Heart right ventricle (tissue), 16 donors: ENCODE data around the gene OR12D1. TPM values are rescaled to one million over a fixed set of nuclear protein-coding genes. Genes with fewer than 3 reads are reported as not detected.

ENCODE experiments used
- ATAC-seq, 8 donors: fragments of 200-7000 bp; cut with Tn5 transposase; one replicate each; pipeline ENCODE4 v1.9.1; 2020; ENCODE audit warnings: mild to moderate bottlenecking in 8 of 8, moderate library complexity in 8 of 8, moderate number of reproducible peaks in 1 of 8
- DNase-seq, 2 donors: peaks; one replicate each; pipeline ENCODE4 v3.0.0-alpha.2; 2020
- H3K27ac ChIP-seq, 10 donors: fragments of 200-600 bp; sonication (generic) in 2 of 10; one replicate each; pipeline versions ENCODE4 v1.5.0 to v1.8.0; 2020 to 2022; ENCODE audit warnings: mild to moderate bottlenecking in 3 of 10
- H3K27me3 ChIP-seq, 7 donors: fragments of 200-600 bp; one replicate each; pipeline ENCODE4 v1.8.0; 2021 to 2022; ENCODE audit warnings: mild to moderate bottlenecking in 2 of 7
- H3K36me3 ChIP-seq, 9 donors: fragments of 200-600 bp; sonication (generic) in 1 of 9; one replicate each; pipeline versions ENCODE4 v1.5.0 to v1.8.0; 2020 to 2022; ENCODE audit warnings: mild to moderate bottlenecking in 2 of 9
- H3K4me1 ChIP-seq, 9 donors: fragments of 200-600 bp; sonication (generic) in 1 of 9; one replicate each; pipeline versions ENCODE4 v1.5.0 to v1.8.0; 2020 to 2022; ENCODE audit warnings: mild to moderate bottlenecking in 4 of 9
- H3K4me3 ChIP-seq, 10 donors: fragments of 200-600 bp; sonication (generic) in 2 of 10; one replicate each; pipeline versions ENCODE4 v1.5.0 to v1.8.0; 2020 to 2022; ENCODE audit warnings: mild to moderate bottlenecking in 7 of 10, moderate library complexity in 2 of 10
- H3K9me3 ChIP-seq, 11 donors: fragments of 200-600 bp in 10 of 11; sonication (generic) in 2 of 11; one replicate each; pipeline versions ENCODE4 v1.5.0 to v1.8.0; 2013 to 2022; ENCODE audit warnings: mild to moderate bottlenecking in 2 of 11, control low read depth in 1 of 11, moderate library complexity in 1 of 11
- WGBS, 2 donors: extraction: QIAGEN DNeasy Blood & Tissue Kit; methylation state at CpG; one replicate each; pipeline ENCODE4 v1.1.7; 2013; ENCODE audit warnings: inconsistent platforms in 1 of 2; 5-methylcytosine and 5-hydroxymethylcytosine counted together
- intact Hi-C, 10 donors: fragments of 100-400 bp; cut with DNase I; formaldehyde crosslinking; loops; one replicate each; pipeline versions ENCODE4 v1.11.1 to v1.14.2; 2022
- long read RNA-seq, 3 donors: library from polyadenylated mRNA; unstranded; transcript quantifications; one replicate each; pipeline ENCODE4 v2.0.0, GENCODE V29; 2020 to 2021
- polyA plus RNA-seq, 2 donors: library from polyadenylated mRNA; stranded (reverse); fragments of 200-250 nt; gene quantifications; one replicate each; pipeline ENCODE4 v1.2.3, GENCODE V29; 2013
- total RNA-seq, 10 donors: library from RNA; stranded (reverse); fragmentation: NEBNext Ultra II Directional in 3 of 10; extraction: Animal tissue kit (Norgen Biotek cat#: 25700) in 3 of 10; gene quantifications; one replicate each; pipeline versions ENCODE4 v1.2.1 to v1.2.4, GENCODE V29; 2021 to 2023
- TF ChIP-seq, protein P1 (sequence below), 9 donors: fragments of 200-600 bp; sonication (generic) in 2 of 9; IDR thresholded peaks; one replicate each; pipeline versions ENCODE4 v1.5.0 to v1.8.0; 2021 to 2022; ENCODE audit warnings: antibody characterized with exemption in 9 of 9, mild to moderate bottlenecking in 5 of 9, moderate library complexity in 1 of 9
- donor health status: Arrhythmogenic right ventricular cardiomyopathy.
- donor health status: ischemic (EF 13 %, LVEDD 7.1; RV severe dilation, severe dysfunction).
- donor health status: healthy with polysubstance abuse.
- donor health status: DM: no; HTN: yes; CAD: no.
- donor health status: DM: no; HTN: no; CAD: no.
- donor health status: ischemic (EF 25% LVEDD 6.9; RV normal size, moderate dysfunction).
- donor health status: ischemic (EF 25% LVEDD 5.7; RV mildly dilated, moderate dysfunction).
- donor health status: healthy.
- donor health status: DM: yes; HTN: yes; CAD: no.
- donor health status: Ischemic cardiomyopathy.
- donor health status: ischemic (EF 35%, LVEDD 5.7; RV mildly dilated, moderate dysfunction).
- donor health status: nonischemic (EF 11% LVEDD 7.7; RV severe dilation, severe dysfunction).
- donor health status: DM: yes; HTN: yes; CAD: no.
- donor health status: PGD.
- donor health status: ischemic (EF 29% LVEDD 5.4; RV normal size, mild dysfunction).
- donor health status: nonischemic (EF 23%, LVEDD 6.1; RV moderate dilation, normal function).

Gene OR12D1
- total RNA-seq (not detected), polyA plus RNA-seq (not detected)
- long read RNA-seq, donor 1: 0 reads
- long read RNA-seq, donor 2: 0 reads
- long read RNA-seq, donor 3: 0 reads

DNA sequence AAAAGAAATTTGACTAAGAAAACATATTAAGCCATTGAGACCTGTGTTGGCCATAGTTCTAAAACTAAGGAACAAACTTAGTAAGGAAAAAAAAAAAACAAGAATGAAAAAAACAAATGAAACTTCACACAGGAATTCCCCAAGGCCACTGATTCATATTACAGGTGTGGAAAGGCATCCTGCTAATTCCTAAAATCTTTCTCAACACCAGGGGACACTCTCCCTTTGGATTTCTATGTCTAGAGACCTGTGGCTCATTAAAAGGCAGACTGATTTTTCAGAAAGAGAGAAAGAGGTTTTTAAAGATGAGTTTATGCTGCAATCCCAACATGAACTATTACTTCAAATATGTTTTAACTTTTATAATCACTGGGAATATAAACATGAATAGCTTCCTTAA lies at the start of gene OR12D1:
OR12D1 (plus strand) TSS at position 341 of the 400 bp plus-strand sequence.
- no peaks in the 10 kb centered on the region for H3K27me3 ChIP-seq
- H3K27ac ChIP-seq: no peak within 1 kb of the TSS
- no peaks in the 10 kb centered on the region for H3K4me1 ChIP-seq
- H3K36me3 ChIP-seq: no peaks in the 10 kb centered on the region
- ATAC-seq (no peak), DNase-seq (no peak)
- H3K4me3 ChIP-seq: no peak within 1 kb of the TSS
- intact Hi-C loops: no loop called here
- TF ChIP-seq, protein P1, sequence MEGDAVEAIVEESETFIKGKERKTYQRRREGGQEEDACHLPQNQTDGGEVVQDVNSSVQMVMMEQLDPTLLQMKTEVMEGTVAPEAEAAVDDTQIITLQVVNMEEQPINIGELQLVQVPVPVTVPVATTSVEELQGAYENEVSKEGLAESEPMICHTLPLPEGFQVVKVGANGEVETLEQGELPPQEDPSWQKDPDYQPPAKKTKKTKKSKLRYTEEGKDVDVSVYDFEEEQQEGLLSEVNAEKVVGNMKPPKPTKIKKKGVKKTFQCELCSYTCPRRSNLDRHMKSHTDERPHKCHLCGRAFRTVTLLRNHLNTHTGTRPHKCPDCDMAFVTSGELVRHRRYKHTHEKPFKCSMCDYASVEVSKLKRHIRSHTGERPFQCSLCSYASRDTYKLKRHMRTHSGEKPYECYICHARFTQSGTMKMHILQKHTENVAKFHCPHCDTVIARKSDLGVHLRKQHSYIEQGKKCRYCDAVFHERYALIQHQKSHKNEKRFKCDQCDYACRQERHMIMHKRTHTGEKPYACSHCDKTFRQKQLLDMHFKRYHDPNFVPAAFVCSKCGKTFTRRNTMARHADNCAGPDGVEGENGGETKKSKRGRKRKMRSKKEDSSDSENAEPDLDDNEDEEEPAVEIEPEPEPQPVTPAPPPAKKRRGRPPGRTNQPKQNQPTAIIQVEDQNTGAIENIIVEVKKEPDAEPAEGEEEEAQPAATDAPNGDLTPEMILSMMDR (IDR thresholded peaks at IDR 0.05): no peak
- peaks cover 0 to 16% (median 0%) of the 10 kb centered on the region in 11 donors for H3K9me3 ChIP-seq

DNA sequence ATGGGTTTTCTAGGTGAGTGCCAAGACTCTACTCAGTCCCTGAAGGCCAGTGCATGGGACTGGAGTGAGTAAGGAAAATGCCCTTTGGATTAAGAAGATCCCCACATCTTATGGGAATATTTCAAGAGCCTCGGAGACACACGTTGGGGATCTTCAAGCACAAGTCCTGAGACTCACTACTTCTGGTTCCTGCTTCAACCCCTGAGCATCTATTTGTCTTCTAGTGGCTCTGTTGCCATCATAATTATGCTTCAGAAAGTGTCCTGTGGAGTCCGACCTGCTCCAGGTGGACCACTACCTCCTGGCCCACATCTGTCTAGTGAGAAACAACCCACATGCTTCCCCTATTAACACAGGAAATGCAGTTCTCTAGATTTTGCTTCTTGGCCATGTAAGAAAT lies 46.0 kb upstream of the OR12D1 start, which contains the start of gene OR5V1:
OR5V1 (minus strand) TSS at position 101 of the 400 bp plus-strand sequence. CDS start 12,670 bp downstream, outside the sequence.
- H3K4me3 ChIP-seq: no peak within 1 kb of the TSS

DNA sequence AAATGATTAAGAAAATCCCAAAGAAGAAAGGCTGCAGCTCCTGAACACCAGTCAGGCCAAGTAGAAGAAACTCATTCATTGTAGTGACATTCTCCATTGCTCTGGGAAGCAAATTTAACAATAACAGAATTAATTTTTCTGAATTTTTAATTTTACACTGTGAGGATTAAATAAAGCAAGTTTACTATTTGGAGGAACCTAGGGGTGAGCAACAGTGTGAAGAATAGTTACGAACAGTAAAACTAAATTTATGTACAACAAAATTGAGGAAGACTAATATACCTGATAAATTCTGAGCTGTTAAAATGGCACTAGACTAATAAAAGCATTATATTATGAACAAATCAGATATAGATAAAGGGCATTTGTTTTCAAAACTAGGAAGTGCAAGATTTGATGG lies 39.5 kb upstream of the OR12D1 start, which contains the start of gene OR12D3:
OR12D3 (minus strand) TSS at position 101 of the 400 bp plus-strand sequence; CDS start at position 97, 4 bp downstream.
- Histone ChIP-seq H3K36me3 (no peaks in the 10 kb centered on the region), H3K27ac (no peak within 1 kb of the TSS), H3K27me3 (peaks cover 0 to 5% (median 0%) of the 10 kb centered on the region in 7 donors), H3K4me3 (no peak within 1 kb of the TSS), H3K4me1 (no peaks in the 10 kb centered on the region), H3K9me3 (no peaks in the 10 kb centered on the region)
- intact Hi-C loops: no loop called here
- no peak for DNase-seq
- ATAC-seq: no peak
- TF ChIP-seq, protein P1 (IDR thresholded peaks at IDR 0.05): no peak
- WGBS, 2 donors: 81 to 93% methylated on average over 1 of the region's 1 CpG

More for the DNA sequence above, 46.0 kb upstream of the OR12D1 start, which contains the start of gene OR5V1:
- no peak within 1 kb of the TSS for H3K27ac ChIP-seq
- peaks cover 0 to 3% (median 0%) of the 10 kb centered on the region in 11 donors for H3K9me3 ChIP-seq
- DNase-seq (no peak), ATAC-seq (no peak)
- TF ChIP-seq, protein P1 (IDR thresholded peaks at IDR 0.05): no peak
- no peaks in the 10 kb centered on the region for H3K4me1 ChIP-seq
- no peaks in the 10 kb centered on the region for H3K36me3 ChIP-seq
- WGBS, 2 donors: 80 to 81% methylated on average over 3 of the region's 3 CpGs
- H3K27me3 ChIP-seq: peaks cover 0 to 5% (median 0%) of the 10 kb centered on the region in 7 donors
- intact Hi-C loops: no loop called here

DNA sequence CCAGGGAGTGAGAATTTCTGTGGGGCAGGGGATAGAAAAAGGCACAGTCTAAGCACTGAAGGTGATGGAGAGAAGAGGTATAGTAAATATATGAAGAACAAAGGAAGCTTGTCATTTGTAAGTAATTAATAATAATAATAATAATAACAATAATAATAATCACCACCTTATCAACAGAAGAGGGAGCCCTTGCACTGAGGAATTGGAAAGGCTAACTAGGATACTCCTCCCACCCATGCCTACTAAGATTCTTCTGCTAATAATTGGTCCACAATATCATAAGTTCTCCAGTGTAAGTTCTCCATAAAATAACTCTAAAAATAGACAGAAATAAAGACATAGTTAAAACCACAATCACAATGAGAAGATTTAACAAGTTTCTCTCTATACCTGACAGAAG lies 38.7 kb upstream of the OR12D1 start:
- H3K27ac ChIP-seq: no peak overlapping the region
- peaks cover 0 to 5% (median 0%) of the 10 kb centered on the region in 7 donors for H3K27me3 ChIP-seq
- DNase-seq (no peak), ATAC-seq (no peak)
- H3K4me1 ChIP-seq: no peaks in the 10 kb centered on the region
- H3K36me3 ChIP-seq: no peaks in the 10 kb centered on the region
- TF ChIP-seq, protein P1 (IDR thresholded peaks at IDR 0.05): no peak
- intact Hi-C loops: no loop called here
- H3K9me3 ChIP-seq: no peaks in the 10 kb centered on the region
- H3K4me3 ChIP-seq: no peak overlapping the region
